GM12878 (cell line): Measurements from ENCODE around the gene RASGEF1B. TPM values are rescaled to one million over a fixed set of nuclear protein-coding genes. Genes with fewer than 3 reads are reported as not detected.

Experiments used
- ATAC-seq: fragments of 200-7000 bp; cut with Tn5 transposase; 3 replicates; pipeline ENCODE4 v1.9.1; 2020; ENCODE audit warnings: mild to moderate bottlenecking, moderate library complexity
- BruUV-seq: library from RNA; stranded (reverse); fragments of 400-500 nt; replicated peaks from 2 replicates; lab custom pipeline; 2021; lab: Mats Ljungman, UMichigan
- CTCF ChIA-PET: fragments of 300-600 bp; sonication (Branson Sonifier 250); formaldehyde crosslinking; extraction: SDS; loops from one replicate; lab custom pipeline; 2021; ENCODE audit warnings: inconsistent platforms; lab: Yijun Ruan, JAX
- POLR2A ChIA-PET: fragments of 350-600 bp; formaldehyde crosslinking; extraction: SDS; loops from one replicate; lab custom pipeline; 2021; ENCODE audit warnings: inconsistent platforms; lab: Charles Lee
- RAD21 ChIA-PET: fragments of 300-600 bp; sonication (Branson Sonifier 250); formaldehyde crosslinking; loops from one replicate; lab custom pipeline; 2023; ENCODE audit warnings: antibody characterized with exemption; ENCODE audit not compliant: unreplicated experiment; lab: Charles Lee
- SMC1A ChIA-PET: fragments of 300-600 bp; sonication (Branson Sonifier 250); formaldehyde crosslinking; loops from one replicate; lab custom pipeline; 2023; ENCODE audit not compliant: unreplicated experiment, uncharacterized antibody; lab: Charles Lee
- DNase-seq: peaks from one replicate; pipeline ENCODE4 v3.0.0-alpha.2; 2011; ENCODE audit warnings: low read depth, low spot score
- FAIRE-seq: peaks from 3 replicates; lab custom pipeline; 2011; peaks lifted over from hg19 to GRCh38; lab: Jason Lieb, UNC
- H2AFZ ChIP-seq: 2 replicates; pipeline ENCODE4 v1.6.0; 2011; ENCODE audit warnings: low read depth, low read length, control low read depth; ENCODE audit not compliant: control insufficient read depth
- H3K27ac ChIP-seq: 2 replicates; pipeline ENCODE4 v1.5.1; 2011; ENCODE audit warnings: control low read depth; ENCODE audit not compliant: control insufficient read depth, insufficient read depth
- H3K27me3 ChIP-seq, 2 experiments: replicated peaks in 1 of 2; 2 replicates each; pipeline versions ENCODE4 v1.6.0 to v1.6.1; 2011; ENCODE audit warnings: low read length in 1 of 2; ENCODE audit not compliant: control insufficient read depth in 2 of 2, insufficient read depth in 2 of 2
- H3K36me3 ChIP-seq, 2 experiments: 2 replicates each; pipeline ENCODE4 v1.5.1; 2011; ENCODE audit warnings: low read length in 1 of 2; ENCODE audit not compliant: control insufficient read depth in 2 of 2, insufficient read depth in 2 of 2
- H3K4me1 ChIP-seq: 2 replicates; pipeline ENCODE4 v1.6.1; 2011; ENCODE audit warnings: mild to moderate bottlenecking, low read length, moderate library complexity, mixed read lengths; ENCODE audit not compliant: control insufficient read depth, insufficient read depth
- H3K4me2 ChIP-seq: 2 replicates; pipeline ENCODE4 v1.6.0; 2011; ENCODE audit warnings: control low read depth; ENCODE audit not compliant: control insufficient read depth, insufficient read depth
- H3K4me3 ChIP-seq: fragments of 200-600 bp; sonication (generic); 2 replicates; pipeline ENCODE4 v1.5.1; 2016
- H3K79me2 ChIP-seq: 2 replicates; pipeline ENCODE4 v1.6.0; 2011; ENCODE audit warnings: low read length; ENCODE audit not compliant: control insufficient read depth, insufficient read depth
- H3K9ac ChIP-seq: 2 replicates; pipeline ENCODE4 v1.8.0; 2011; ENCODE audit warnings: low read length, control low read depth, mixed read lengths; ENCODE audit not compliant: control insufficient read depth, insufficient read depth
- H3K9me3 ChIP-seq: replicated peaks from 3 replicates; pipeline ENCODE4 v1.5.1; 2011; ENCODE audit warnings: mild to moderate bottlenecking, low read length; ENCODE audit not compliant: control insufficient read depth, insufficient read depth
- H4K20me1 ChIP-seq: 2 replicates; pipeline ENCODE4 v1.6.0; 2011; ENCODE audit not compliant: control insufficient read depth, insufficient read depth
- IRF5 ChIP-seq: fragments of 450-650 bp; IDR thresholded peaks from 2 replicates; pipeline ENCODE4 v1.6.1; 2017; ENCODE audit warnings: borderline replicate concordance
- ZBTB33 ChIP-seq: fragments of 450-650 bp; IDR thresholded peaks from 2 replicates; pipeline ENCODE4 v1.6.1; 2017; ENCODE audit warnings: mild to moderate bottlenecking
- WGBS: methylation state at CpG from one replicate; pipeline ENCODE4 v1.1.6; 2016; ENCODE audit warnings: low lambda C conversion rate; ENCODE audit not compliant: insufficient replicate concordance, insufficient coverage; ENCODE audit errors: missing lambda C conversion rate; 5-methylcytosine and 5-hydroxymethylcytosine counted together
- in situ Hi-C: fragments of 300-500 bp; cut with MboI; formaldehyde crosslinking; loops from 9 replicates; pipeline ENCODE4 v1.14.3; 2018; ENCODE audit warnings: mixed read lengths
- intact Hi-C: fragments of 100-400 bp; cut with micrococcal nuclease; formaldehyde crosslinking; loops from one replicate; pipeline ENCODE4 v1.14.2; 2022; ENCODE audit not compliant: unreplicated experiment
- polyA plus RNA-seq, 11 experiments: library from polyadenylated mRNA; depleted of rRNA in 4 of 11; unstranded in 6 of 11; stranded (reverse) in 5 of 11; fragments of >200 nt; fragmentation: Nextera tagmentation in 4 of 11; fragmentation: Illumina TruSeq in 1 of 11; extraction: Ambion mirVana in 4 of 11; extraction: Trizol in 1 of 11; gene quantifications; 1 replicate in 1 of 11; 2 replicates in 10 of 11; pipeline versions ENCODE4 v1.2.1 to v1.2.3, GENCODE V29; 2011 to 2016; ENCODE audit warnings: inconsistent platforms in 2 of 11, missing spikeins in 2 of 11, low read depth in 1 of 11
- total RNA-seq, 4 experiments: library from RNA; depleted of rRNA in 3 of 4; stranded (reverse); fragments of >200 nt in 3 of 4; fragmentation: Illumina TruSeq in 1 of 4; extraction: Trizol in 1 of 4; gene quantifications; 2 replicates each; pipeline versions ENCODE4 v1.2.1 to v1.2.3, GENCODE V29; 2013 to 2021

The RASGEF1B gene
- total and polyA plus RNA-seq, 10 of the 15 experiments (the other 5 are each of a cell fraction or from before 2014, with no cell fraction given): 0.03 to 0.24 (median 0.10) TPM; not detected in 2

DNA sequence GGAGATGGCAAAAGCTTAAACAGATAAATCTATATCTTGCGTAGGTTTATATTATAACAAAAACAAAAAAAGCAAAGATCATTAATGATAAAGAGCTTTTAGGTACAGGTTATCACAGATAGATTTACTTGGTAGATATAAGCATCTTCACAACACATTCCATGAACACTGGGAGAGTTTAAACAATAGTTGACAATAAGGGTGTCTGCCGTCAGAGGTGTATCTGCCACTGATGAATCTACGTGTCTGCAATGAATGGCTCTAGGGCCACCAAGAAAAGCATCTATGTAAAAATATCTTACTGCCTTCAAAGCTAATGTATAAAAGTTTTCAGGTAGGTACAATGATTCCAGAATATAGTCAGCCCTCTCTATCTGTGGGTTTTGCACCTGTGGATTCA lies 43.7 kb downstream of the RASGEF1B start:
- Histone ChIP-seq H2AFZ (no peak overlapping the region), H3K4me3 (no peak overlapping the region), H3K27ac (no peak overlapping the region), H3K4me1 (no peaks in the 10 kb centered on the region), H3K36me3 (no peaks in the 10 kb centered on the region), H3K79me2 (no peaks in the 10 kb centered on the region), H3K9ac (no peak overlapping the region), H3K4me2 (no peak overlapping the region), H4K20me1 (no peaks in the 10 kb centered on the region), H3K27me3 (no peaks in the 10 kb centered on the region), H3K9me3 (no peaks in the 10 kb centered on the region)
- BruUV-seq: no TSS peak
- no peak for ATAC-seq
- in situ Hi-C loops: no loop called here
- DNase-seq: no peak
- ChIA-PET SMC1A (interaction anchor here (1.1 to 1.5 kb wide), 2 partner anchors 9 to 19 kb away, joined by 3 read pairs; no protein-coding TSS in a partner anchor), RAD21 (no interaction called here), CTCF (interaction anchor here (0.7 to 1.3 kb wide), 3 partner anchors 9 to 141 kb away, joined by 3 to 5 read pairs (median 3); no protein-coding TSS in a partner anchor), POLR2A (no interaction called here)
- TF ChIP-seq IRF5 (no peak), ZBTB33 (no peak)
- FAIRE-seq: no peak
- 64% methylated on average over 3 of the region's 3 CpGs for WGBS
- intact Hi-C loops: no loop called here
